Activated naive CD8-positive, alpha-beta T cell treated with anti-CD3 and anti-CD28 coated beads for 36 hours (primary cell): ENCODE data around the gene TSPAN3. TPM values are rescaled to one million over a fixed set of nuclear protein-coding genes. Genes with fewer than 3 reads are reported as not detected.
A peak's percentile ranks its signal among the peaks of the same experiment; 100 is the strongest.

Source experiments
- DNase-seq: peaks from one replicate; pipeline ENCODE4 v3.0.0; 2021
- H3K27ac Mint-ChIP-seq: one replicate; pipeline ENCODE4 v1.8.0; 2022; ENCODE audit warnings: mild to moderate bottlenecking, moderate library complexity, mixed read lengths
- H3K27me3 Mint-ChIP-seq: one replicate; pipeline ENCODE4 v1.8.0; 2022; ENCODE audit warnings: mild to moderate bottlenecking, mixed read lengths
- H3K36me3 Mint-ChIP-seq: one replicate; pipeline ENCODE4 v1.8.0; 2021; ENCODE audit warnings: mild to moderate bottlenecking, mixed read lengths
- H3K4me1 Mint-ChIP-seq: one replicate; pipeline ENCODE4 v1.8.0; 2021; ENCODE audit warnings: mixed read lengths
- H3K4me3 Mint-ChIP-seq: one replicate; pipeline ENCODE4 v1.8.0; 2022; ENCODE audit warnings: mild to moderate bottlenecking, moderate library complexity, mixed read lengths
- H3K9me3 Mint-ChIP-seq: one replicate; pipeline ENCODE4 v1.8.0; 2022; ENCODE audit warnings: mixed read lengths
- total RNA-seq, 2 experiments: library from RNA; stranded (reverse); gene quantifications; one replicate each; pipeline ENCODE4 v1.2.3, GENCODE V29; 2021

Gene TSPAN3
- total RNA-seq, 2 experiments from 2014 or later = 40.6 to 43.1 TPM

GRCh38 chr15:77069521-77070121 lies 1.3 kb downstream of the TSPAN3 start:
- Mint-ChIP-seq H3K36me3 (peaks cover 10% of the 10 kb centered on the region), H3K4me1 (peaks cover 32% of the 10 kb centered on the region), H3K9me3 (no peaks in the 10 kb centered on the region), H3K27me3 (no peaks in the 10 kb centered on the region), H3K27ac (peak overlapping the region; percentile 71), H3K4me3 (peak overlapping the region; percentile 86)
- DNase-seq = no peak

- Mint-ChIP-seq H3K9me3 (no peaks in the 10 kb centered on the region), H3K36me3 (peaks cover 10% of the 10 kb centered on the region), H3K4me1 (peaks cover 36% of the 10 kb centered on the region), H3K27ac (peak overlapping the region; percentile 17), H3K27me3 (no peaks in the 10 kb centered on the region), H3K4me3 (no peak overlapping the region)
- DNase-seq = no peak
Observed at GRCh38 chr15:77068633-77069032, 2.3 kb downstream of the TSPAN3 start.

- Mint-ChIP-seq H3K4me3 (no peak overlapping the region), H3K27ac (no peak overlapping the region), H3K27me3 (no peaks in the 10 kb centered on the region), H3K36me3 (peaks cover 10% of the 10 kb centered on the region), H3K9me3 (no peaks in the 10 kb centered on the region), H3K4me1 (peaks cover 40% of the 10 kb centered on the region)
- DNase-seq = no peak
Observed at GRCh38 chr15:77067691-77068367, 3.1 kb downstream of the TSPAN3 start.

GRCh38 chr15:77066971-77067690 lies 3.8 kb downstream of the TSPAN3 start:
- no peak overlapping the region for H3K27ac Mint-ChIP-seq
- peaks cover 10% of the 10 kb centered on the region for H3K36me3 Mint-ChIP-seq
- H3K4me3 Mint-ChIP-seq = no peak overlapping the region
- DNase-seq = no peak
- H3K4me1 Mint-ChIP-seq = peaks cover 46% of the 10 kb centered on the region
- H3K27me3 Mint-ChIP-seq = no peaks in the 10 kb centered on the region
- no peaks in the 10 kb centered on the region for H3K9me3 Mint-ChIP-seq

- H3K36me3 Mint-ChIP-seq = peaks cover 8% of the 10 kb centered on the region
- DNase-seq = no peak
- H3K4me1 Mint-ChIP-seq = peaks cover 50% of the 10 kb centered on the region
- no peak overlapping the region for H3K27ac Mint-ChIP-seq
- H3K9me3 Mint-ChIP-seq = no peaks in the 10 kb centered on the region
- no peaks in the 10 kb centered on the region for H3K27me3 Mint-ChIP-seq
- H3K4me3 Mint-ChIP-seq = no peak overlapping the region
Observed at GRCh38 chr15:77064539-77065308, 6.2 kb downstream of the TSPAN3 start.

- H3K27ac Mint-ChIP-seq = no peak overlapping the region
Observed at GRCh38 chr15:77064063-77064462, 6.8 kb downstream of the TSPAN3 start.

GRCh38 chr15:77063249-77063648 lies 7.7 kb downstream of the TSPAN3 start:
- peaks cover 49% of the 10 kb centered on the region for H3K4me1 Mint-ChIP-seq
- no peak overlapping the region for H3K4me3 Mint-ChIP-seq
- no peaks in the 10 kb centered on the region for H3K36me3 Mint-ChIP-seq
- DNase-seq = no peak
- no peaks in the 10 kb centered on the region for H3K27me3 Mint-ChIP-seq
- H3K9me3 Mint-ChIP-seq = no peaks in the 10 kb centered on the region
- H3K27ac Mint-ChIP-seq = no peak overlapping the region

More at GRCh38 chr15:77064063-77064462, 6.8 kb downstream of the TSPAN3 start:
- no peaks in the 10 kb centered on the region for H3K27me3 Mint-ChIP-seq
- no peaks in the 10 kb centered on the region for H3K9me3 Mint-ChIP-seq
- H3K36me3 Mint-ChIP-seq = peaks cover 5% of the 10 kb centered on the region
- H3K4me1 Mint-ChIP-seq = peaks cover 50% of the 10 kb centered on the region
- no peak overlapping the region for H3K4me3 Mint-ChIP-seq
- no peak for DNase-seq

GRCh38 chr15:77060546-77060945 lies 10.4 kb downstream of the TSPAN3 start:
- H3K27me3 Mint-ChIP-seq = no peaks in the 10 kb centered on the region
- H3K36me3 Mint-ChIP-seq = no peaks in the 10 kb centered on the region
- no peak for DNase-seq
- no peak overlapping the region for H3K27ac Mint-ChIP-seq
- no peaks in the 10 kb centered on the region for H3K9me3 Mint-ChIP-seq
- peaks cover 52% of the 10 kb centered on the region for H3K4me1 Mint-ChIP-seq
- no peak overlapping the region for H3K4me3 Mint-ChIP-seq

- Mint-ChIP-seq H3K36me3 (no peaks in the 10 kb centered on the region), H3K27me3 (no peaks in the 10 kb centered on the region), H3K4me3 (no peak overlapping the region), H3K27ac (peak overlapping the region; percentile 34), H3K4me1 (peaks cover 50% of the 10 kb centered on the region), H3K9me3 (no peaks in the 10 kb centered on the region)
- peak; percentile 25 for DNase-seq
Observed at GRCh38 chr15:77059786-77060361, 11.0 kb downstream of the TSPAN3 start.

GRCh38 chr15:77058468-77058867 lies 12.4 kb downstream of the TSPAN3 start:
- no peak for DNase-seq
- H3K27me3 Mint-ChIP-seq = no peaks in the 10 kb centered on the region
- H3K27ac Mint-ChIP-seq = no peak overlapping the region
- H3K9me3 Mint-ChIP-seq = no peaks in the 10 kb centered on the region
- peaks cover 4% of the 10 kb centered on the region for H3K36me3 Mint-ChIP-seq
- no peak overlapping the region for H3K4me3 Mint-ChIP-seq
- peaks cover 52% of the 10 kb centered on the region for H3K4me1 Mint-ChIP-seq

- H3K4me1 Mint-ChIP-seq = peaks cover 48% of the 10 kb centered on the region
- H3K9me3 Mint-ChIP-seq = no peaks in the 10 kb centered on the region
- no peak overlapping the region for H3K27ac Mint-ChIP-seq
- peaks cover 4% of the 10 kb centered on the region for H3K36me3 Mint-ChIP-seq
- no peak for DNase-seq
- H3K27me3 Mint-ChIP-seq = no peaks in the 10 kb centered on the region
- no peak overlapping the region for H3K4me3 Mint-ChIP-seq
Observed at GRCh38 chr15:77057685-77058084, 13.2 kb downstream of the TSPAN3 start.

- H3K27me3 Mint-ChIP-seq = no peaks in the 10 kb centered on the region
- no peak overlapping the region for H3K4me3 Mint-ChIP-seq
- H3K36me3 Mint-ChIP-seq = peaks cover 4% of the 10 kb centered on the region
- no peak overlapping the region for H3K27ac Mint-ChIP-seq
- H3K4me1 Mint-ChIP-seq = peaks cover 47% of the 10 kb centered on the region
- no peak for DNase-seq
- H3K9me3 Mint-ChIP-seq = no peaks in the 10 kb centered on the region
Observed at GRCh38 chr15:77057072-77057471, 13.8 kb downstream of the TSPAN3 start.

- Mint-ChIP-seq H3K9me3 (no peaks in the 10 kb centered on the region), H3K27me3 (no peaks in the 10 kb centered on the region), H3K4me3 (no peak overlapping the region), H3K36me3 (peaks cover 9% of the 10 kb centered on the region), H3K4me1 (peaks cover 30% of the 10 kb centered on the region), H3K27ac (no peak overlapping the region)
- DNase-seq = no peak
Observed at GRCh38 chr15:77053709-77054108, 17.2 kb downstream of the TSPAN3 start.

- Mint-ChIP-seq H3K4me3 (no peak overlapping the region), H3K36me3 (peaks cover 9% of the 10 kb centered on the region), H3K27me3 (no peaks in the 10 kb centered on the region), H3K9me3 (no peaks in the 10 kb centered on the region), H3K4me1 (peaks cover 20% of the 10 kb centered on the region), H3K27ac (no peak overlapping the region)
- DNase-seq = no peak
Observed at GRCh38 chr15:77052556-77052955, 18.4 kb downstream of the TSPAN3 start.
